HG03097 (cell line): ENCODE measurements around the gene PRKACB.
"Not testable (repeated sequence)": the region's sequence is repeated elsewhere in the genome, so short reads cannot be mapped to it uniquely, and the experiment has no call there.

ENCODE experiments used
- ATAC-seq: cut with Tn5 transposase; IDR thresholded peaks from one replicate; pipeline ENCODE4 v1.9.1; 2021; ENCODE audit not compliant: unreplicated experiment, low FRiP score

PRKACB gene

DNA sequence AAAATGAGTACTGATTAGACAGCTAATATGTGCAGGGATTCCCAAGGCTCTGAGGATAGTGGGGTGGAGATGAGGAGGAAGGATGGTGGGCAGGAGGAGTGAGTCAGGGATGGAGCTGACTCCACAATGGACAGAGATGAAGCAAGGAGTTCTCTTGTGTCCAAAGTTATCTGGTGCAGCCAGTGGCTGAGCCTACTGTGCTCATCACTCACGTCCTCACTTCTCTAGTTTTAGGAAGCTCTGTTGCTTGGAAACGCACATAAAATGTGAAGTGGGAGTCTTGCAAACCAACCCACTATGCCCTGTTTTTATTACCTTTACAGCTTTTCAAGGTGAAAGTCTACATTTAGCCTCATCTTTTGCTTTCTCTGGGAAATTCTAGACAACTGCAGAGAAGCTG, 120.9 kb downstream of the PRKACB start:
- no peak for ATAC-seq

DNA sequence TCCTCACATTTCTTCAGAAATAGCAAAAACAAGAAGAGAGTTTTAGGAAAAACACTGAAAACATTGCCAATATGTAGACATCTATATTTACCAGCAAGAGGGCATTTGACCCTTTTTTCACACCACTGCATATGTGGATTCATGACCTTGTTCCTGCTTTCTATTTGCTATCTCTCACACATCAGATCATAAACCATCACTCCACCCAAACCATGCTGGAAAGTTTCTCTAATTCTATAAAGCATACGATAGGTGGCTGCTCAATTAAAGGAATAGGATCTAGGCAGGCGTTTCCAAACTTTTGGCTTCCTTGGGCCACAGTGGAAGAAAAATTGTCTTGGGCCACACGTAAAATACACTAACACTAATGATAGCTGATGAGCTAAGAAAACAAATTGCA, 121.8 kb downstream of the PRKACB start:
- no peak for ATAC-seq

DNA sequence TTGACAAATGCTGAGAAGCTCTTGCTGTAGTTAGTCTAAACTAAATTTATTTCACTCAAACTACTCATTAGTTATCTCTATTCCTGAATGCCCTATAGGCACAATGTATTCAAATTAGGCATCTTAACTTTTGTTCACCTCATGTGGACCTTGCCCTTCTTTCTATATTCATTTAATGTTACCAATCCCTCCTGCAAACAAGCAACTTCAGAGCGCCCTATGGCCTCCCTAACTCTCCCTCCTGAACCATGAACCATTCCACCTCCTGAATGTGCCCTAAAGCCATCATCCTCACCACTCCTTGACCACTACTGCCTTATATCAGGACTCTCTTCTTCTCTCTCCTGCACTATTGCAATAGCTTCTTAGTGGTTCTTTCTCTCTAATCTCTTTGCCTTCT, 122.7 kb downstream of the PRKACB start:
- ATAC-seq: no peak

DNA sequence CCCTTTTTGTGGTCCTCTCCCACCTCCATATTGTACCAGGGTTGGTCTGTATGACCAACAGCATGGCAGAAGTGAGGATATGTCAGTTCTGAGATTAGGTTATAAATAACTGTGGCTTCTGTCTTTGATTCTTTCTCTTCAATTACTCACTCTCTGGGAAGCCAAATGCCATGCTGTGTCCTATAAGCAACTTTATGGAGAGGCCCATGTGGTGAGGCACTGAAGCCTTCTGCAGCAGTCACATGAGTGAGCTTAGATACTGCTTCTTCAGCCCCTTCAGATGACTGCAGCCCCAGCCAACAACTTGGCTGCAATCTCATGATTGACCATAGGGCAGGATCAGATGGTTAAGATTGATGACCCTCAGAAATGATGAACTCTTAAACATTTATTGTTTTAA, 123.4 kb downstream of the PRKACB start:
- no peak for ATAC-seq

GRCh38 chr1:84268346-84268745, 124.3 kb downstream of the PRKACB start:
- ATAC-seq: no peak

GRCh38 chr1:84269306-84269705, 125.2 kb downstream of the PRKACB start:
- no peak for ATAC-seq

GRCh38 chr1:84271441-84272151, 127.5 kb downstream of the PRKACB start:
- peak; percentile 96 for ATAC-seq

DNA sequence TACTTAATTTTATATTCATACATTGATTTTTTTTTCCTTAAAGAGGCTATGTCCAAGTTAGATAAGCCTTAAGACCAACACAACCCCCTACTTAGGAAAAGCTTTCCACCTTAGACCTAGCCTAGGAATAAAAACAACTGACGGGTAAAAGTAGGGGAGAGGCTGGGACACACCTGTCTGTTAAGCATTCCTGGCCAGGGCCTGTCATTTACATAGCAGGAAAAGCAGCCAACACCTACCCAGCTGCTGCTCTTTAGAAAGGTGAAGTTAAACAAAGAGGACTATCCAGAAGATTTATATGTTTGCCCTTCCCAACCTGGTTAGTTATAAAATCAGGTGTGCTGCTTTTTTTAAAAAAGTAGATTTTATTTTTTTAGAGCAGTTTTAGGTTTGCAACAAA, 128.3 kb downstream of the PRKACB start:
- no peak for ATAC-seq

DNA sequence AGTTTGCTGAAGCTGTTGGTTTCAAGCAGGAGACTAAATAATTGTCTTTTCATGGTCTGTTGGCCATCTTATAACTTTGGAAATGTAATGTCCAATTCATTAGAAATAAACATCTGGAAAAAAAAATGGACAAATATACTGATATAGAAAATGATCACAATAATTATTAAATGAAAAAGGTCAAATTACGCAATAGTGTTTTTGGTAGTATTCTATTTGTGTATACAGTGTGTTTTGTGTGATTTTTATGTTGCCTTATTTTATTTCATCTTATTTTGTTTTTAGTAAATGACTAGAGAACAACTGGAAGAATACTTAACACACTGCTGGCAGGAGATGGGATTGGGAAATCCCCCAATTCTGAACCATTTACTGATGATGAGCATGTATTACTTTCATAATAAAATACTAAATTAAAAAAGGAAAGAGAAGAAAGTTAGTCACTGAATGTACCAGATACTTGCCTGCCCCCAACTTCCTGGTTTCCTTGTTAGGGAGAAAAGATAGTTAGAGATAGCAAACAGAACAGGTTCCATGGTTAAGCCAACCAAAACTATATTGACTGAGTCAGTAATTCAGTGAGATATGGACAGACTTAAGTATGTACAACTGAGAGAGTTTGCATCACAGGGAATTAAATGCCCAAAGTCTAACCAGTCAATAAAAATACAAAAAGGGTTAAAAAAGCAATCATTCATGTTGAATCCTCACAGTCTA, 133.4 kb downstream of the PRKACB start:
- no peak for ATAC-seq

DNA sequence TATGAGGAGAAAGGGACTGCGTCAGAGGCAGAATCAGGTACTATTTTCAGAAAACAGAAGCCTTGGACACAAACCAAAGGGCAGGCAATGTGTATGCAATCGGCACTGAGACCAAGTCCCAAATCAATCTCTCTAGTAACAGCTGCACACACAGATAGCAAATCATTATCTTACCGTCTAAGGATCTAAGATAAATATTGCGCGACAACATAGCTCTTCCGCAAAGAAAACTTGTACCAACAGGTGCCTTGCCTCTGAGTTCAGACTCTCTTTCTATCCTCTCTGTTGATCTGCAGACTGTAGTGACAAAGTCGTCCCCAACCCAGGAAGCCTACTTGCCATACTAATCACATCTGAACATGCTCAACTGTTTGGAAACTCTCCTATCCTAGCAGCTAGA, 134.8 kb downstream of the PRKACB start:
- no peak for ATAC-seq

GRCh38 chr1:84280912-84281311, 136.8 kb downstream of the PRKACB start:
- no peak for ATAC-seq

- peak; percentile 67 for ATAC-seq
Observed at GRCh38 chr1:84282780-84283333, 138.8 kb downstream of the PRKACB start.

DNA sequence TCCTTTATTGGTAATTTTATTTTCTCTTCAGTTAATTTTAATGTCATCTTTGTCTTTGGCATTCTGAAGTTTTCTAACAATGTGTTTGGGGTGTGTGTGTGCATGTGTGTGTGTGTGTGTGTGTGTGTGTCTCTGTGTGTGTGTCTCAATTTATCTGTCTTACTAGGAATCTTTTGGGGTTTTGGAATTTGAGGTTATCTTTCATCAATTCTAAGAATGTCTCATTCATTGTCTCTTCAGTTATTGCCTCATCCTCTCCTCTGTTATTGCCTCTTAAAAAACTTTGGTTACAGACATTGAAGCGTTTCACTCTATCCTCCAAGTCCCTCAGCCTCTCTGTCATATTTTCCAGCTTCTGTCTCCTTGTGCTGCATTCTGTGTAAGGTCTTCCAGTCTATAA, 139.3 kb downstream of the PRKACB start:
- no peak for ATAC-seq

DNA sequence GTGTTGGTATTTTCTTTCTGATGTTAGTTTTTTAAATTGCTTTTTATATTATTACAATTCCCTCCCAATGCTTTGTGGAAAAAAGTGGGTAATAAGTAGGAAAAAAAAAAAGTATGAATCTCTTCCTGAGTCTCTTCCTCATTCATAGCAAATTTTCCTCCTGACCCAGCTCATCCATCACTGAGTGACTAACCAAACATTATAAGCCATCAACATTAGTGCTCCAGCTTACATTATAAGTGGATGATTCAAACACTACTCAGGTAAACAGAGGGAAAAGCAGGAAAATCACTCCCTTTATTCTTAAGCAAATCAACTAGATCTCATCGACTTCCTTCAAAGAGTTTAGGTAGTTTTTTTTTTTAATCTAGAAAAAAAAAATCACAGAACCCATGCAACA, 142.0 kb downstream of the PRKACB start:
- no peak for ATAC-seq

GRCh38 chr1:84287389-84287788, 143.3 kb downstream of the PRKACB start:
- ATAC-seq: not testable (repeated sequence)
